Heart right ventricle (tissue), 16 donors: Measurements from ENCODE around the gene ST3GAL4. TPM values are rescaled to one million over a fixed set of nuclear protein-coding genes. Genes with fewer than 3 reads are reported as not detected.

Experiments
- ATAC-seq, 8 donors: fragments of 200-7000 bp; cut with Tn5 transposase; one replicate each; pipeline ENCODE4 v1.9.1; 2020; ENCODE audit warnings: mild to moderate bottlenecking in 8 of 8, moderate library complexity in 8 of 8, moderate number of reproducible peaks in 1 of 8
- DNase-seq, 2 donors: peaks; one replicate each; pipeline ENCODE4 v3.0.0-alpha.2; 2020
- H3K27ac ChIP-seq, 10 donors: fragments of 200-600 bp; sonication (generic) in 2 of 10; one replicate each; pipeline versions ENCODE4 v1.5.0 to v1.8.0; 2020 to 2022; ENCODE audit warnings: mild to moderate bottlenecking in 3 of 10
- H3K27me3 ChIP-seq, 7 donors: fragments of 200-600 bp; one replicate each; pipeline ENCODE4 v1.8.0; 2021 to 2022; ENCODE audit warnings: mild to moderate bottlenecking in 2 of 7
- H3K36me3 ChIP-seq, 9 donors: fragments of 200-600 bp; sonication (generic) in 1 of 9; one replicate each; pipeline versions ENCODE4 v1.5.0 to v1.8.0; 2020 to 2022; ENCODE audit warnings: mild to moderate bottlenecking in 2 of 9
- H3K4me1 ChIP-seq, 9 donors: fragments of 200-600 bp; sonication (generic) in 1 of 9; one replicate each; pipeline versions ENCODE4 v1.5.0 to v1.8.0; 2020 to 2022; ENCODE audit warnings: mild to moderate bottlenecking in 4 of 9
- H3K4me3 ChIP-seq, 10 donors: fragments of 200-600 bp; sonication (generic) in 2 of 10; one replicate each; pipeline versions ENCODE4 v1.5.0 to v1.8.0; 2020 to 2022; ENCODE audit warnings: mild to moderate bottlenecking in 7 of 10, moderate library complexity in 2 of 10
- H3K9me3 ChIP-seq, 11 donors: fragments of 200-600 bp in 10 of 11; sonication (generic) in 2 of 11; one replicate each; pipeline versions ENCODE4 v1.5.0 to v1.8.0; 2013 to 2022; ENCODE audit warnings: mild to moderate bottlenecking in 2 of 11, control low read depth in 1 of 11, moderate library complexity in 1 of 11
- WGBS, 2 donors: extraction: QIAGEN DNeasy Blood & Tissue Kit; methylation state at CpG; one replicate each; pipeline ENCODE4 v1.1.7; 2013; ENCODE audit warnings: inconsistent platforms in 1 of 2; 5-methylcytosine and 5-hydroxymethylcytosine counted together
- intact Hi-C, 10 donors: fragments of 100-400 bp; cut with DNase I; formaldehyde crosslinking; loops; one replicate each; pipeline versions ENCODE4 v1.11.1 to v1.14.2; 2022
- polyA plus RNA-seq, 2 donors: library from polyadenylated mRNA; stranded (reverse); fragments of 200-250 nt; gene quantifications; one replicate each; pipeline ENCODE4 v1.2.3, GENCODE V29; 2013
- total RNA-seq, 10 donors: library from RNA; stranded (reverse); fragmentation: NEBNext Ultra II Directional in 3 of 10; extraction: Animal tissue kit (Norgen Biotek cat#: 25700) in 3 of 10; gene quantifications; one replicate each; pipeline versions ENCODE4 v1.2.1 to v1.2.4, GENCODE V29; 2021 to 2023
- TF ChIP-seq, protein P1 (sequence below), 9 donors: fragments of 200-600 bp; sonication (generic) in 2 of 9; IDR thresholded peaks; one replicate each; pipeline versions ENCODE4 v1.5.0 to v1.8.0; 2021 to 2022; ENCODE audit warnings: antibody characterized with exemption in 9 of 9, mild to moderate bottlenecking in 5 of 9, moderate library complexity in 1 of 9
- donor health status: Arrhythmogenic right ventricular cardiomyopathy.
- donor health status: ischemic (EF 13 %, LVEDD 7.1; RV severe dilation, severe dysfunction).
- donor health status: healthy with polysubstance abuse.
- donor health status: DM: no; HTN: yes; CAD: no.
- donor health status: DM: no; HTN: no; CAD: no.
- donor health status: ischemic (EF 25% LVEDD 6.9; RV normal size, moderate dysfunction).
- donor health status: ischemic (EF 25% LVEDD 5.7; RV mildly dilated, moderate dysfunction).
- donor health status: healthy.
- donor health status: DM: yes; HTN: yes; CAD: no.
- donor health status: Ischemic cardiomyopathy.
- donor health status: ischemic (EF 35%, LVEDD 5.7; RV mildly dilated, moderate dysfunction).
- donor health status: nonischemic (EF 11% LVEDD 7.7; RV severe dilation, severe dysfunction).
- donor health status: DM: yes; HTN: yes; CAD: no.
- donor health status: PGD.
- donor health status: ischemic (EF 29% LVEDD 5.4; RV normal size, mild dysfunction).
- donor health status: nonischemic (EF 23%, LVEDD 6.1; RV moderate dilation, normal function).

Gene ST3GAL4
- total and polyA plus RNA-seq, 12 donors = 24.8 to 98.2 (median 44.8) TPM

DNA sequence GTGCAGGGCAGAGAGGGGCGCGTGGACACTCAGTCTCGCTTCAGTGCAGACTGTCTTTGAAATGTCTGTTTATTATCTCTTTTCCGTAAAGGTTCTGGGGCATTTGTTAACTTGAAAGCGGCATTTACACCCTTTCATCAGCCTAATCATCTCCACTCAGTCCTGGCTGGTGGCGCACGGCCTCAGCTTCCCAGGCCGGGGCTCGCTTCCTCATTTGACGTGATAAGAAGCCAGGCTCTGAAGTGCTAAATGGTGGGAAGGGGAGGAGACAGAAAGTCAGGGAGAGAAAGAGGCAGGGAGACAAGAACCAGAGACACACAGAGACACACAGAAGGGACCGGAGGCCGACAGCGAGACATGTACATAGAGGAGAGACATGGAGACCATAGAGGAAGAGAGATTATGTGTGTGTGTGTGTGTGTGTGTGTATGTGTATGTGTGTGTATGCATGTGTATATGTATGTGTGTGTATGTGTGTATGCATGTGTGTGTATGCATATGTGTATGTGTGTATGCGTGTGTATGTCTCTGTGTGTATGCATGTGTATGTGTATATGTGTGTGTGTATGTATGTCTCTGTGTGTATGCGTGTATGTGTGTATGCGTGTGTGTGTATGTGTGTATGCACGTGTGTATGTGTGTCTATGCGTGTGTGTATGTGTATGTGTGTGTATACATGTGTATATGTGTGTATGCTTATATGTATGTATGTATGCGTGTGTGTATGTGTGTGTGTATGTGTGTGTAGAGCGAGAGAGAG, 101.5 kb downstream of the ST3GAL4 start:
- Histone ChIP-seq H3K36me3 (no peaks in the 10 kb centered on the region), H3K4me3 (no peak overlapping the region), H3K4me1 (peaks cover 0 to 6% (median 0%) of the 10 kb centered on the region in 9 donors), H3K9me3 (no peaks in the 10 kb centered on the region), H3K27ac (no peak overlapping the region), H3K27me3 (peaks cover 0 to 34% (median 14%) of the 10 kb centered on the region in 7 donors)
- ATAC-seq (no peak), DNase-seq (no peak)
- WGBS, 2 donors = 64 to 71% methylated on average over 20 of the region's 20 CpGs
- TF ChIP-seq, protein P1, sequence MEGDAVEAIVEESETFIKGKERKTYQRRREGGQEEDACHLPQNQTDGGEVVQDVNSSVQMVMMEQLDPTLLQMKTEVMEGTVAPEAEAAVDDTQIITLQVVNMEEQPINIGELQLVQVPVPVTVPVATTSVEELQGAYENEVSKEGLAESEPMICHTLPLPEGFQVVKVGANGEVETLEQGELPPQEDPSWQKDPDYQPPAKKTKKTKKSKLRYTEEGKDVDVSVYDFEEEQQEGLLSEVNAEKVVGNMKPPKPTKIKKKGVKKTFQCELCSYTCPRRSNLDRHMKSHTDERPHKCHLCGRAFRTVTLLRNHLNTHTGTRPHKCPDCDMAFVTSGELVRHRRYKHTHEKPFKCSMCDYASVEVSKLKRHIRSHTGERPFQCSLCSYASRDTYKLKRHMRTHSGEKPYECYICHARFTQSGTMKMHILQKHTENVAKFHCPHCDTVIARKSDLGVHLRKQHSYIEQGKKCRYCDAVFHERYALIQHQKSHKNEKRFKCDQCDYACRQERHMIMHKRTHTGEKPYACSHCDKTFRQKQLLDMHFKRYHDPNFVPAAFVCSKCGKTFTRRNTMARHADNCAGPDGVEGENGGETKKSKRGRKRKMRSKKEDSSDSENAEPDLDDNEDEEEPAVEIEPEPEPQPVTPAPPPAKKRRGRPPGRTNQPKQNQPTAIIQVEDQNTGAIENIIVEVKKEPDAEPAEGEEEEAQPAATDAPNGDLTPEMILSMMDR (IDR thresholded peaks at IDR 0.05) = no peak
- intact Hi-C loops = no loop called here

DNA sequence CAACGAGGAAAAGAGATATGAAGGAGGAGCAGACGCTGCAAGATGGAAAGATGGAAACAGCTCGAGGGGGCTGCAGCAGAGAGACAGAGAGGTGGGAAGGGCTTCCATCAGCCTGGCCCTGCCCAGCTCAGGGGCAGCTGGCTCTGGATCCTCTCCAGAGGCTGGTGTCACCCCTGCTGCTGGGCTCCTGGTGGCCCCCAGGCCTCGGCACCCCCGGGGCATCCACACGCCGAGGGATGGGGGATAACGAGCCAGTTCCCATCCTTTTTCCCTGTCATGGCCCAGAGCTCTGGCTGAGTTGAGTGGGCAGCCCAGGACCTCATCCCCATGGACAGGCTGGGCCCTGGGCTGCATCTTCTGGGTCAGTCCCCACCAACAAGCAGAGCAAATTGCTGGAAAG, 102.3 kb downstream of the ST3GAL4 start:
- Histone ChIP-seq H3K36me3 (no peaks in the 10 kb centered on the region), H3K27me3 (peaks cover 0 to 28% (median 11%) of the 10 kb centered on the region in 7 donors), H3K4me3 (no peak overlapping the region), H3K4me1 (peaks cover 0 to 6% (median 0%) of the 10 kb centered on the region in 9 donors), H3K9me3 (no peaks in the 10 kb centered on the region), H3K27ac (no peak overlapping the region)
- no peak for ATAC-seq
- intact Hi-C loops = no loop called here
- TF ChIP-seq, protein P1 (IDR thresholded peaks at IDR 0.05) = no peak
- 69 to 73% methylated on average over 8 of the region's 8 CpGs for WGBS, 2 donors
- no peak for DNase-seq

DNA sequence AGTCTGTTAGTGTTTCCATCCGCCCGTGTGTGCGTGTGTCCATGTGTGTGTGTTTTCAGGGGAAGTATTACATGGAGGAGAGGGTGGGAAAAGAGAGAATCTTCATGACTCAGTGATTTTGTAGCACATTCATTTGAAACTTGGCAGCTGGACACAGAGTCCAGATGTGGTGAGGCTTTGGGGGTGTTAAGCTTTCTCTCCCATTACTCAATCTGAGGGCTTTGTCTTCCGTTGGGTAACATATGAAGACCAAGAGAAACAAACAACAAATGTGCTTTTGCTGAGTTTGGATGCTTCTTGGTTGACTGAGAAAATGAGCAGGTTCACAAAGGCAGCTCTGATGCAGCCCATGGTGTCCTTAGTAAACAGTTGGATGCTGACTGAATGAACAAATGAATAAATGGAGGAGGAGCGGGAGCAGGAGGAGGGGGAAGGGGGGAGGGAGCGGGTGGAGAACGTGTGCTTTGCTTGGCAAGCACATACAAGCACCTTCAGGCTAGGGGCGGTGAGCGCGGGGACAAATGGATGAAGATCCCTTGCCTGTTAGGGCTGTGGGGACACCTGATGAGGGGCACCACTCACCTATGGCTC, 104.3 kb downstream of the ST3GAL4 start:
- no peak for DNase-seq
- no peak overlapping the region for H3K4me3 ChIP-seq
- TF ChIP-seq, protein P1 (IDR thresholded peaks at IDR 0.05) = no peak
- intact Hi-C loops = no loop called here
- H3K4me1 ChIP-seq = peaks cover 0 to 6% (median 0%) of the 10 kb centered on the region in 9 donors
- peaks cover 0 to 5% (median 0%) of the 10 kb centered on the region in 11 donors for H3K9me3 ChIP-seq
- 72 to 73% methylated on average over 10 of the region's 10 CpGs for WGBS, 2 donors
- no peak overlapping the region for H3K27ac ChIP-seq
- ATAC-seq = peak in 3 of 8 donors; percentile 16 to 65 (median 23)
- peaks cover 0 to 8% (median 2%) of the 10 kb centered on the region in 7 donors for H3K27me3 ChIP-seq
- no peaks in the 10 kb centered on the region for H3K36me3 ChIP-seq

DNA sequence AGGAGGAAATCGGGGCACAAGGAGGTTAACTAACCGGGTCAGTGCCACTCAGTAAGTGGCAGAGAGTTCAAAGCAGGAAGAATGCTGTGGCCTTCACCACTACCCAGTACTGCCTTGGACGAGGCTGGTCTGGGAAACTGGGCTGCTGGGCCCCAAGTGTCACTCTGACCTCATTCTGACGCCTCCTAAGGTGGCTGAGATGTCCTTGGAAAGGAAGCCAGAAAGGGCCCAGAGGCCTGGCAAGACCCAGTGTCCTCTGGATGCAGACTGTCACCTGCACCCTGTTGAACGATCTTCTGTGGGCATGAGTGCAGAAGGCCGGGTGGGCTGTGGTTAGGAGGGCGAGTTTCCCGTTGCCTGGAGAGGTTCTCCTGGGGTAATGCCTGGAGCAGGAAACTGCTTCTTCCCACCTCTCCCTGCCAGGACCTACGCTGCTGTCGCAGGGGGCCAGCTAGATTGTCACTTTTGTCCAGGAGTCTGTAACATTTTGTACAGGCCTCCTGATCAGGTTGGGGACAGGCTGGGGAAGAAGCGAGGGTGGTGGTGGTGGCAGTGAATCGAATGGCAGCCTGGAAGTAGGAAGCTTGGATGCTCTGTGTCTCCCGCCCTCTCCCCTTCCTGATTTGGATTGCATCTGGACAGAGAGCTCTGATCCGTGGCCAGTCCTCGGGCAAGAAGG, 105.1 kb downstream of the ST3GAL4 start:
- TF ChIP-seq, protein P1 (IDR thresholded peaks at IDR 0.05) = no peak
- intact Hi-C loops = no loop called here
- WGBS, 2 donors = 80 to 88% methylated on average over 15 of the region's 15 CpGs
- H3K4me1 ChIP-seq = peaks cover 3 to 12% (median 7%) of the 10 kb centered on the region in 9 donors
- peaks cover 0 to 4% (median 0%) of the 10 kb centered on the region in 7 donors for H3K27me3 ChIP-seq
- no peak overlapping the region for H3K27ac ChIP-seq
- peaks cover 0 to 5% (median 0%) of the 10 kb centered on the region in 11 donors for H3K9me3 ChIP-seq
- no peak overlapping the region for H3K4me3 ChIP-seq
- no peaks in the 10 kb centered on the region for H3K36me3 ChIP-seq
- no peak for DNase-seq
- ATAC-seq = peak in 1 of 8 donors; percentile 40
